B cell (primary cell): ENCODE measurements around the gene TAF6. TPM values are rescaled to one million over a fixed set of nuclear protein-coding genes. Genes with fewer than 3 reads are reported as not detected.

Source experiments
- ATAC-seq: fragments of 200-7000 bp; cut with Tn5 transposase; one replicate; pipeline ENCODE4 v1.10.0; 2021; ENCODE audit warnings: low read depth, mild to moderate bottlenecking, moderate number of reproducible peaks, moderate library complexity
- CTCF ChIA-PET: fragments of 350-600 bp; sonication (Branson Sonifier 250); formaldehyde crosslinking; loops from one replicate; lab custom pipeline; 2021; ENCODE audit warnings: antibody characterized with exemption, inconsistent platforms; lab: Charles Lee
- POLR2A ChIA-PET: fragments of 350-600 bp; sonication (Branson Sonifier 250); formaldehyde crosslinking; loops from one replicate; lab custom pipeline; 2021; ENCODE audit warnings: antibody characterized with exemption; lab: Charles Lee
- DNase-seq: peaks from one replicate; pipeline ENCODE4 v3.0.0; 2013
- H2AFZ ChIP-seq: 2 replicates; pipeline ENCODE4 v1.6.1; 2012; ENCODE audit warnings: mild to moderate bottlenecking, low read depth, low read length; ENCODE audit not compliant: insufficient read depth, poor library complexity, severe bottlenecking
- H3K27ac ChIP-seq, 2 donors: 1 replicate in 1 of 2; 2 replicates in 1 of 2; pipeline ENCODE4 v1.5.1; 2012 to 2013; ENCODE audit warnings: low read length in 2 of 2, mild to moderate bottlenecking in 2 of 2, moderate library complexity in 1 of 2
- H3K27me3 ChIP-seq, 4 experiments: fragments of 200-600 bp in 1 of 4; sonication (generic) in 1 of 4; replicated peaks in 1 of 4; 1 replicate in 2 of 4; 2 replicates in 2 of 4; pipeline versions ENCODE4 v1.6.1 to v1.7.0; 2013 to 2016; ENCODE audit warnings: low read length in 3 of 4, mild to moderate bottlenecking in 2 of 4, mixed read lengths in 1 of 4, moderate library complexity in 1 of 4; ENCODE audit not compliant: insufficient read depth in 4 of 4, control insufficient read depth in 3 of 4; ENCODE audit errors: control extremely low read depth in 1 of 4
- H3K36me3 ChIP-seq, 2 experiments: replicated peaks in 1 of 2; 1 replicate in 1 of 2; 2 replicates in 1 of 2; pipeline versions ENCODE4 v1.6.1 to v1.7.1; 2013; ENCODE audit warnings: low read length in 1 of 2; ENCODE audit not compliant: insufficient read depth in 2 of 2, control insufficient read depth in 1 of 2; ENCODE audit errors: control extremely low read depth in 1 of 2, extremely low read depth in 1 of 2
- H3K4me1 ChIP-seq, 2 donors: fragments of 200-600 bp in 1 of 2; sonication (generic) in 1 of 2; 1 replicate in 1 of 2; 2 replicates in 1 of 2; pipeline versions ENCODE4 v1.5.1 to v1.6.1; 2013 to 2017; ENCODE audit warnings: low read length in 2 of 2; ENCODE audit not compliant: control insufficient read depth in 2 of 2, insufficient read depth in 2 of 2
- H3K4me2 ChIP-seq: replicated peaks from 2 replicates; pipeline ENCODE3; 2012; ENCODE audit warnings: mild to moderate bottlenecking, low read depth, low read length; ENCODE audit not compliant: poor library complexity, severe bottlenecking
- H3K4me3 ChIP-seq, 5 experiments: fragments of 200-600 bp in 1 of 5; sonication (generic) in 1 of 5; 1 replicate in 3 of 5; 2 replicates in 2 of 5; pipeline versions ENCODE4 v1.5.1 to v1.7.0; 2011 to 2016; ENCODE audit warnings: low read length in 4 of 5, mild to moderate bottlenecking in 4 of 5, low read depth in 2 of 5, control low read depth in 1 of 5, moderate library complexity in 1 of 5; ENCODE audit not compliant: insufficient read depth in 1 of 5; ENCODE audit errors: control extremely low read depth in 1 of 5, extremely low read depth in 1 of 5
- H3K79me2 ChIP-seq: fragments of 200-600 bp; sonication (generic); one replicate; pipeline ENCODE4 v1.6.0; 2016; ENCODE audit warnings: low read length; ENCODE audit not compliant: control insufficient read depth, insufficient read depth
- H3K9ac ChIP-seq: fragments of 200-600 bp; sonication (generic); 2 replicates; pipeline ENCODE4 v1.6.1; 2017; ENCODE audit warnings: mild to moderate bottlenecking, low read length, moderate library complexity
- H3K9me3 ChIP-seq, 3 donors: one replicate each; pipeline versions ENCODE4 v1.6.1 to v1.7.1; 2013; ENCODE audit warnings: low read length in 2 of 3; ENCODE audit not compliant: control insufficient read depth in 2 of 3, insufficient read depth in 1 of 3; ENCODE audit errors: control extremely low read depth in 1 of 3
- H4K20me1 ChIP-seq: 2 replicates; pipeline ENCODE4 v1.6.0; 2012; ENCODE audit warnings: mild to moderate bottlenecking, low read length; ENCODE audit not compliant: insufficient read depth, control insufficient read depth, poor library complexity, severe bottlenecking
- H3K27ac Mint-ChIP-seq: one replicate; pipeline ENCODE4 v1.8.0; 2021; ENCODE audit warnings: mixed read lengths
- H3K27me3 Mint-ChIP-seq: one replicate; pipeline ENCODE4 v1.8.0; 2021; ENCODE audit warnings: mixed read lengths
- H3K4me1 Mint-ChIP-seq: one replicate; pipeline ENCODE4 v1.8.0; 2021; ENCODE audit warnings: mixed read lengths
- H3K4me3 Mint-ChIP-seq: one replicate; pipeline ENCODE4 v1.8.0; 2021; ENCODE audit warnings: mixed read lengths
- H3K9me3 Mint-ChIP-seq: one replicate; pipeline ENCODE4 v1.8.0; 2022; ENCODE audit warnings: mixed read lengths; ENCODE audit not compliant: insufficient read depth
- EZH2 ChIP-seq: IDR thresholded peaks from 2 replicates; pipeline ENCODE4 v1.6.1; 2012; ENCODE audit warnings: borderline replicate concordance, low read depth, mild to moderate bottlenecking, moderate library complexity, low read length; ENCODE audit not compliant: insufficient read depth, poor library complexity, severe bottlenecking
- WGBS: methylation state at CpG from one replicate; pipeline ENCODE4 v1.1.5; 2013; ENCODE audit warnings: missing lambda C conversion rate; ENCODE audit not compliant: insufficient coverage; 5-methylcytosine and 5-hydroxymethylcytosine counted together
- intact Hi-C: fragments of 100-400 bp; cut with micrococcal nuclease; formaldehyde crosslinking; loops from one replicate; pipeline ENCODE4 v1.10.0; 2022
- polyA plus RNA-seq: library from polyadenylated mRNA; depleted of rRNA; stranded (reverse); fragments of >200 nt; gene quantifications from 2 replicates; pipeline ENCODE4 v1.2.3, GENCODE V29; 2012
- total RNA-seq, 2 donors: library from RNA; stranded (reverse); fragments of 120-200 nt in 1 of 2; gene quantifications; 1 replicate in 1 of 2; 2 replicates in 1 of 2; pipeline versions ENCODE4 v1.2.3 to v1.2.4, GENCODE V29; 2013 to 2022
- TF ChIP-seq, protein P1 (sequence below): fragments of 200-600 bp; IDR thresholded peaks from one replicate; pipeline ENCODE4 v1.8.0; 2022; ENCODE audit warnings: antibody characterized with exemption, mild to moderate bottlenecking

The TAF6 gene
- total and polyA plus RNA-seq, 2 donors (not counting 1 experiment from before 2014, with no cell fraction given), result 48.3 to 65.8 TPM

DNA sequence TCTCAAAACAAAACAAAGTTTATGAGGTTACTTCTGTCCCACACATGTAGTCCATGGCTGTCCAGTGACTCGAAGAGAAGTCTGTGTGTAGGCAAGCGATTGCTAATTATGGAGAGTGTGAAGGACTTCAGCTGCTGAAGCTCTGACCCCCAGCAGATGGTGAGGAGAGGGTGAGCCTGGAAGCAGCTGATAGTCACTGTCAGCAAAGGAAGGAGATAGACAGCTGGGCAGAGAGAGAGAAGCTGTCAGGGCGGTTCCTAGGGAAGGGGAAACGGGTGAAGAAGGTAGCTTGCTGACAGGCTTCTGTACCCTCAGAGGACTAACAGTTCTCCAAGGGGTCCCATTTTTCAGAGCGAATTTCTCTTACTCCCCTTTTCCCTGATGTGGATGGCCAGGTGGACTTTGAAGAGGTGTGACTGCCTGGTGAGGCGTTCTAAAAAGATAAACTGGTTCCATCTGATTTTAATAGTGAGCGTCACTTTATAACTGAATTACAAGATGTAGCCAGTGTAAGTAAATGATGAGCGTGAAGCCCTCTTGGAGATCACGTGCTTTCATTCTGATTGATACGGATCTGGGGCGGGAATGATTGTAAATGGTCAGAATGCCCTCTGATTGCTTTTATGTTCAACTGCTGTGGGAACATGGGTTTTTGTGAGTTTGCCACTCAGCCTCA, 57.5 kb downstream of the TAF6 start:
- ChIA-PET POLR2A (no interaction called here), CTCF (interaction anchor here (1.0 kb wide), 1 partner anchor 8 kb away, joined by 3 read pairs; no protein-coding TSS in a partner anchor)
- Histone ChIP-seq H3K27me3 (no peaks in the 10 kb centered on the region), H3K79me2 (peaks cover 5% of the 10 kb centered on the region), H3K27ac (no peak overlapping the region), H3K9me3 (no peaks in the 10 kb centered on the region), H3K9ac (no peak overlapping the region), H4K20me1 (no peaks in the 10 kb centered on the region), H3K4me2 (no peak overlapping the region), H3K36me3 (peaks cover 1 to 33% of the 10 kb centered on the region in 2 experiments), H2AFZ (no peak overlapping the region), H3K4me1 (peaks cover 0 to 9% of the 10 kb centered on the region in 2 donors), H3K4me3 (no peak overlapping the region)
- Mint-ChIP-seq H3K27me3 (no peaks in the 10 kb centered on the region), H3K4me3 (no peak overlapping the region), H3K27ac (no peak overlapping the region), H3K4me1 (peaks cover 2% of the 10 kb centered on the region), H3K9me3 (no peaks in the 10 kb centered on the region)
- 100% methylated on average over 4 of the region's 11 CpGs for WGBS
- intact Hi-C loops, result no loop called here
- ATAC-seq (no peak), DNase-seq (no peak)
- no peak for TF ChIP-seq EZH2
- TF ChIP-seq, protein P1, sequence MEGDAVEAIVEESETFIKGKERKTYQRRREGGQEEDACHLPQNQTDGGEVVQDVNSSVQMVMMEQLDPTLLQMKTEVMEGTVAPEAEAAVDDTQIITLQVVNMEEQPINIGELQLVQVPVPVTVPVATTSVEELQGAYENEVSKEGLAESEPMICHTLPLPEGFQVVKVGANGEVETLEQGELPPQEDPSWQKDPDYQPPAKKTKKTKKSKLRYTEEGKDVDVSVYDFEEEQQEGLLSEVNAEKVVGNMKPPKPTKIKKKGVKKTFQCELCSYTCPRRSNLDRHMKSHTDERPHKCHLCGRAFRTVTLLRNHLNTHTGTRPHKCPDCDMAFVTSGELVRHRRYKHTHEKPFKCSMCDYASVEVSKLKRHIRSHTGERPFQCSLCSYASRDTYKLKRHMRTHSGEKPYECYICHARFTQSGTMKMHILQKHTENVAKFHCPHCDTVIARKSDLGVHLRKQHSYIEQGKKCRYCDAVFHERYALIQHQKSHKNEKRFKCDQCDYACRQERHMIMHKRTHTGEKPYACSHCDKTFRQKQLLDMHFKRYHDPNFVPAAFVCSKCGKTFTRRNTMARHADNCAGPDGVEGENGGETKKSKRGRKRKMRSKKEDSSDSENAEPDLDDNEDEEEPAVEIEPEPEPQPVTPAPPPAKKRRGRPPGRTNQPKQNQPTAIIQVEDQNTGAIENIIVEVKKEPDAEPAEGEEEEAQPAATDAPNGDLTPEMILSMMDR, result no peak

GRCh38 chr7:100059251-100059739, 59.9 kb downstream of the TAF6 start:
- ATAC-seq (no peak), DNase-seq (no peak)
- Histone ChIP-seq H3K4me1 (peaks cover 0 to 9% of the 10 kb centered on the region in 2 donors), H4K20me1 (no peaks in the 10 kb centered on the region), H3K27me3 (no peaks in the 10 kb centered on the region), H3K36me3 (peaks cover 1 to 35% of the 10 kb centered on the region in 2 experiments), H3K79me2 (peaks cover 10% of the 10 kb centered on the region), H3K9me3 (no peaks in the 10 kb centered on the region), H3K9ac (no peak overlapping the region), H3K4me3 (no peak overlapping the region), H3K4me2 (no peak overlapping the region), H3K27ac (no peak overlapping the region), H2AFZ (no peak overlapping the region)
- TF ChIP-seq, protein P1, result no peak
- no peak for TF ChIP-seq EZH2
- peaks cover 2% of the 10 kb centered on the region for H3K4me1 Mint-ChIP-seq
- H3K4me3 Mint-ChIP-seq, result no peak overlapping the region
- H3K9me3 Mint-ChIP-seq, result no peaks in the 10 kb centered on the region
- ChIA-PET POLR2A (interaction anchor here (1.0 kb wide), 1 partner anchor 22 kb away, joined by 4 read pairs; the partner anchor contains the start of gene ZNF3), CTCF (interaction anchor here (0.6 to 1.1 kb wide), 4 partner anchors 13 to 1018 kb away, joined by 3 to 4 read pairs (median 4); no protein-coding TSS in a partner anchor)
- H3K27ac Mint-ChIP-seq, result no peak overlapping the region
- intact Hi-C loops, result no loop called here
- WGBS, result 87% methylated on average over 3 of the region's 5 CpGs
- no peaks in the 10 kb centered on the region for H3K27me3 Mint-ChIP-seq
